Gastroesophageal sphincter (tissue), 4 donors: ENCODE measurements around the gene INSL3. TPM values are rescaled to one million over a fixed set of nuclear protein-coding genes. Genes with fewer than 3 reads are reported as not detected.
"Not testable (repeated sequence)": the region's sequence is repeated elsewhere in the genome, so short reads cannot be mapped to it uniquely, and the experiment has no call there.

Experiments
- ATAC-seq: fragments of 150-250 bp; one replicate; pipeline ENCODE4 v1.9.1; 2016; ENCODE audit warnings: mild to moderate bottlenecking, moderate library complexity
- H3K27ac ChIP-seq, 4 donors: fragments of 200-600 bp; sonication (generic) in 3 of 4; 1 replicate in 3 of 4; 2 replicates in 1 of 4; pipeline ENCODE4 v1.5.1; 2016 to 2019
- H3K27me3 ChIP-seq: fragments of 200-600 bp; sonication (generic); one replicate; pipeline ENCODE4 v1.5.1; 2019
- H3K36me3 ChIP-seq, 2 donors: fragments of 200-600 bp; sonication (generic); one replicate each; pipeline ENCODE4 v1.5.1; 2019; ENCODE audit warnings: control low read depth in 1 of 2
- H3K4me1 ChIP-seq, 3 donors: fragments of 200-600 bp; sonication (generic); 1 replicate in 2 of 3; 2 replicates in 1 of 3; pipeline ENCODE4 v1.5.1; 2016 to 2019; ENCODE audit warnings: control low read depth in 2 of 3
- H3K4me3 ChIP-seq, 2 donors: fragments of 200-600 bp; sonication (generic); one replicate each; pipeline ENCODE4 v1.5.1; 2019; ENCODE audit warnings: mild to moderate bottlenecking in 1 of 2, moderate library complexity in 1 of 2
- H3K9me3 ChIP-seq, 3 donors: fragments of 200-600 bp; sonication (generic); one replicate each; pipeline ENCODE4 v1.5.1; 2017 to 2019; ENCODE audit warnings: control low read depth in 2 of 3
- CTCF ChIP-seq, 4 experiments: fragments of 200-600 bp in 2 of 4; fragments of 450-650 bp in 2 of 4; sonication (generic) in 1 of 4; IDR thresholded peaks; one replicate each; pipeline ENCODE4 v1.5.1; 2017 to 2019; ENCODE audit warnings: antibody characterized with exemption in 4 of 4, mild to moderate bottlenecking in 2 of 4, moderate library complexity in 2 of 4
- EP300 ChIP-seq: sonication (generic); formaldehyde crosslinking; IDR thresholded peaks from one replicate; pipeline ENCODE4 v1.6.1; 2017; ENCODE audit warnings: antibody characterized with exemption, mild to moderate bottlenecking
- POLR2A ChIP-seq, 2 donors: fragments of 450-650 bp; IDR thresholded peaks; one replicate each; pipeline ENCODE4 v1.6.1; 2017; ENCODE audit warnings: antibody characterized with exemption in 2 of 2, mild to moderate bottlenecking in 2 of 2, moderate library complexity in 1 of 2
- POLR2AphosphoS5 ChIP-seq: sonication (generic); formaldehyde crosslinking; IDR thresholded peaks from one replicate; pipeline ENCODE4 v1.6.1; 2017; ENCODE audit warnings: antibody characterized with exemption
- WGBS, 2 donors: methylation state at CpG; one replicate each; pipeline ENCODE4 v1.1.5; 2018; ENCODE audit warnings: low coverage in 1 of 2; 5-methylcytosine and 5-hydroxymethylcytosine counted together
- total RNA-seq, 4 donors: library from RNA; depleted of rRNA; stranded (reverse); fragments of >200 nt; gene quantifications; one replicate each; pipeline ENCODE4 v1.1.0, GENCODE V29; 2016

Gene INSL3
- total RNA-seq, 4 donors from 2014 or later, result not detected

- TF ChIP-seq CTCF (IDR thresholded peaks at IDR 0.05), result no peak
- no peak for TF ChIP-seq POLR2AphosphoS5
- TF ChIP-seq EP300, result no peak
- TF ChIP-seq POLR2A (IDR thresholded peaks at IDR 0.05), result no peak
- ATAC-seq, result no peak
- no peaks in the 10 kb centered on the region for H3K4me1 ChIP-seq
- 78 to 93% methylated on average over 4 of the region's 4 CpGs for WGBS, 2 donors
- H3K9me3 ChIP-seq, result no peaks in the 10 kb centered on the region
- H3K4me3 ChIP-seq, result no peak overlapping the region
- no peak overlapping the region for H3K27ac ChIP-seq
- no peaks in the 10 kb centered on the region for H3K36me3 ChIP-seq
- peaks cover 65% of the 10 kb centered on the region for H3K27me3 ChIP-seq
Measured at GRCh38 chr19:17805427-17805826, 15.9 kb downstream of the INSL3 start.

DNA sequence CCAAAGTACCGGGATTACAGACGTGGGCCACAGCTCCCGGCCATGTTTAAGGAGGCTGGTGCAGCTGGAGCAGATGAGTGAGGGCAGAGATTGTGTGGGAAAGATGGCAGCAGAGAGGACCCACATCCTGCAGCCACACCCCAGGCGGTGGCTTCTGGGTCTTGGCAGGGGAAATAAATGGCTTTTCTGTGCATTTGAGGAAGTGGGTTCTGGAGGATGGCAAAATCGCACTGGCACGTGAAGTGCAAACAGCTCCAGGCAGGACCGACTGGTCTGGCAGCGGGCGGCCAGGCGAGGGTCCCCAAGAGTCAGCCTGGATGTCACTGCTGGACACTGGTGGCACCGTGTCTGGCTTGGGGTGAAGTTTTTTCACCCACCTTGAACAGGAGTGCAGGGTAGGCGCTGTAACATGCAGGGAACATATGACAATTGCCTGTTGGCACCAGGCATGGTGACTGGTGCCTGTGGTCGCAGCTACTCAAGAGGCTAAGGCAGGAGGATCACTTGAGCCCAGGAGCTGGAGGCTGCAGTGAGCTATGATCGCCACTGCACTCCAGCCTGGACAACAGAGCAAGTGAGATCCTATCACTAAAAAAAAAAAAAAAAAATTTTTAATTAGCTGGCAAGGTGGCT lies 17.9 kb downstream of the INSL3 start:
- Histone ChIP-seq H3K4me3 (no peak overlapping the region), H3K36me3 (no peaks in the 10 kb centered on the region), H3K4me1 (no peaks in the 10 kb centered on the region), H3K9me3 (no peaks in the 10 kb centered on the region), H3K27me3 (peaks cover 76% of the 10 kb centered on the region), H3K27ac (no peak overlapping the region)
- no peak for ATAC-seq
- 64 to 81% methylated on average over 4 to 7 of the region's 14 CpGs for WGBS, 2 donors
- TF ChIP-seq POLR2A (IDR thresholded peaks at IDR 0.05) (no peak), EP300 (no peak), CTCF (IDR thresholded peaks at IDR 0.05) (no peak), POLR2AphosphoS5 (no peak)

- no peaks in the 10 kb centered on the region for H3K36me3 ChIP-seq
- peaks cover 76% of the 10 kb centered on the region for H3K27me3 ChIP-seq
- no peaks in the 10 kb centered on the region for H3K9me3 ChIP-seq
- WGBS, 2 donors, result 66 to 93% methylated on average over 3 to 8 of the region's 12 CpGs
- ATAC-seq, result no peak
- no peaks in the 10 kb centered on the region for H3K4me1 ChIP-seq
- TF ChIP-seq EP300 (no peak), POLR2A (IDR thresholded peaks at IDR 0.05) (no peak), CTCF (IDR thresholded peaks at IDR 0.05) (no peak), POLR2AphosphoS5 (no peak)
- no peak overlapping the region for H3K27ac ChIP-seq
- H3K4me3 ChIP-seq, result no peak overlapping the region
Measured at GRCh38 chr19:17802137-17802858, 19.0 kb downstream of the INSL3 start.

- H3K27me3 ChIP-seq, result peaks cover 88% of the 10 kb centered on the region
- H3K4me1 ChIP-seq, ATAC-seq, H3K27ac ChIP-seq, H3K36me3 ChIP-seq, H3K4me3 ChIP-seq, H3K9me3 ChIP-seq: not testable (repeated sequence)
- WGBS, 2 donors, result 68% methylated on average over 2 of the region's 3 CpGs; no CpG with 5 or more reads in 1 of the 2 donors
Measured at GRCh38 chr19:17798599-17798998, 22.7 kb downstream of the INSL3 start.

DNA sequence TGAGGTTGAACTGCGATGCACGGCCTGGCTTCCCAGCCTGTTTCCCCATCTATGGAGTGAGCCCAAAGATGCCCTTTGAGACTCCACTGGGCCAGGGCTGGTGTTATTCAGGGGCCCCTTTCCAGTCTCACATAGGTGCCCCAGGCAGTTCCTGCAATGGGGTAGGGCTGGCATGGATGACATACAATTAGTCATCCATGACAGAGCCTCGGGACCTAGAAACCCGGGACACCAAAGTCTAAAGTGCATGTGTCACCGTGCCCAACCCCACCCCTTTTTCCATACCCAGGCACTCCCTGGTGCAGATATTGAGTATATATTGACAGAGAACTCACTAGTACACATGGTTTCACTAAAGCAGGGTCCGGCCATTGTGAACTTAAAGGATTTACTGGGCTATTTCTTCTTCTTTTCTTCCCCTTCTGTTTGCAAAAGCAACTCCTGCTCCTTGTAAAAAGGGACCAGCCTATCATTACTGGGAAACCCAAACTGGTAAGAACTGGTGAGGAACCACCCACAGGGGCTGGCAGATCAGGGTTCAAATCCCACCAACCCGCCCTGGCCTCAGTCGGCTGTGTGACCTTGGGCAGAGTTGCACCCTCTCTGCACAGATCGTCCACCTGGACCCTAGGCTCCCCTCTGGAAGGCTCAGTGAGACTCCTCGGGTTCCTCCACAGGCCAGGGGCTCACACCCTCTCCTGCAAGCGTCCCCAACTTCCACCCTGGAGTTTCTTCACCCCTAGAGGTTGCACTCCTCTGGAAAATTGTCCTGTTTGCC lies 23.7 kb downstream of the INSL3 start:
- Histone ChIP-seq H3K27ac (no peak overlapping the region), H3K4me1 (peaks cover 0 to 7% (median 0%) of the 10 kb centered on the region in 3 donors), H3K4me3 (no peak overlapping the region), H3K36me3 (no peaks in the 10 kb centered on the region), H3K27me3 (peaks cover 84% of the 10 kb centered on the region), H3K9me3 (no peaks in the 10 kb centered on the region)
- TF ChIP-seq EP300 (no peak), CTCF (IDR thresholded peaks at IDR 0.05) (no peak), POLR2A (IDR thresholded peaks at IDR 0.05) (no peak), POLR2AphosphoS5 (no peak)
- WGBS, 2 donors, result 33 to 60% methylated on average over 1 to 2 of the region's 11 CpGs
- no peak for ATAC-seq
